Osteocyte (in vitro differentiated cells): Measurements from ENCODE around the gene CNN2. TPM values are rescaled to one million over a fixed set of nuclear protein-coding genes. Genes with fewer than 3 reads are reported as not detected.

ENCODE experiments used
- DNase-seq: peaks from one replicate; pipeline ENCODE4 v3.0.0; 2021; ENCODE audit warnings: mixed read lengths; ENCODE audit not compliant: unreplicated experiment; ENCODE audit errors: extremely low spot score
- H3K27ac Mint-ChIP-seq: one replicate; pipeline ENCODE4 v1.8.0; 2021; ENCODE audit warnings: mild to moderate bottlenecking, mixed read lengths; ENCODE audit not compliant: unreplicated experiment
- H3K27me3 Mint-ChIP-seq: one replicate; pipeline ENCODE4 v1.8.0; 2021; ENCODE audit warnings: mixed read lengths; ENCODE audit not compliant: unreplicated experiment
- H3K36me3 Mint-ChIP-seq: one replicate; pipeline ENCODE4 v1.8.0; 2021; ENCODE audit warnings: mixed read lengths; ENCODE audit not compliant: unreplicated experiment
- H3K4me1 Mint-ChIP-seq: one replicate; pipeline ENCODE4 v1.8.0; 2021; ENCODE audit warnings: mixed read lengths; ENCODE audit not compliant: unreplicated experiment
- H3K4me3 Mint-ChIP-seq: one replicate; pipeline ENCODE4 v1.8.0; 2021; ENCODE audit warnings: mild to moderate bottlenecking, moderate library complexity, mixed read lengths; ENCODE audit not compliant: unreplicated experiment
- H3K9me3 Mint-ChIP-seq: one replicate; pipeline ENCODE4 v1.8.0; 2021; ENCODE audit warnings: mixed read lengths; ENCODE audit not compliant: unreplicated experiment
- total RNA-seq: library from RNA; stranded (reverse); gene quantifications from 2 replicates; pipeline ENCODE4 v1.2.1, GENCODE V29; 2021
- TF ChIP-seq, protein P1 (sequence below): fragments of 200-600 bp; sonication (generic); IDR thresholded peaks from 2 replicates; pipeline ENCODE4 v1.5.0; 2021; ENCODE audit warnings: antibody characterized with exemption, mild to moderate bottlenecking, moderate library complexity

Gene CNN2
- total RNA-seq, 1 donor from 2014 or later = 327 TPM

DNA sequence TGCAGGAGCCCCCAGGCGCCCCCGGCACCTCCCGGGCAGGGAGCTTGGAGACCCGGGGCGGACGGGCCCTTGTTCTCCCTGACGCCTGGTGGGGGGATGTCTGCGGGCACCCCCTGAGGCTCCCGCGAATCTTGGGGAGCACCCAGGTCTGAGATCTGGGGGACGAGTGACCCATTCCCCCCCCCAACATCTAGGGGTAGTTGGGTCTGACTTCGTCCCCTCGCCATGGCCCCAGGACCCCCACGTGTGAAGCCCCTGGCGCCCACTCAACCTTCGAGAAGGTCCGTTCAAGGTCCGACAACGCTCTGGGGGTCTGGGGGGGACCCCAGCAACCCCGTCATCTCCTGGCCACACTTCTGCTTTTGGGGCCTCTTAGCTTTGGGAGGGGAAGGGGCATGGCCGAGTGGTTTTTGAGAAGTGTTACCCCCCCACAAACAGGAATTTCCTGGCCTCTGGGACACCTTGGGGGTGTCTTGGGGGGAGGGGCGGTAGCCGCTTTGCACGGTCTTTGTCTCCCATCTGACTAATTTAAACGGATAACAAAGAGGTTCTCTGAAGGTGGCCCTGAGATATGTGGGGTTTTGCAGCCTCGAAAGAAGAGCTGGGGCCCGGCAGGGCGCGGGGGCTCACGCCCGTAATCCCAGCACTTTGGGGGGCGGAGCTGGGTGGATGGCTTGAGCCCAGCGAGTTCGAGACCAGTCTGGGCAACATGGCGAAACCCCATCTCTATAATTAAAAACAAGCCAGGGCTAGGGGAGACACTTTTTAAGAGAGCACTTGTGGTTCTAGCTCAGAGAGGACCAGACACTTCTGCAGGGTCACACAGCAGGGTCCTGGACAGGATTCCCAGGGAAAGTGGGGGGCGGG, 608 bp downstream of the CNN2 start:
- no peak for DNase-seq
- TF ChIP-seq, protein P1, sequence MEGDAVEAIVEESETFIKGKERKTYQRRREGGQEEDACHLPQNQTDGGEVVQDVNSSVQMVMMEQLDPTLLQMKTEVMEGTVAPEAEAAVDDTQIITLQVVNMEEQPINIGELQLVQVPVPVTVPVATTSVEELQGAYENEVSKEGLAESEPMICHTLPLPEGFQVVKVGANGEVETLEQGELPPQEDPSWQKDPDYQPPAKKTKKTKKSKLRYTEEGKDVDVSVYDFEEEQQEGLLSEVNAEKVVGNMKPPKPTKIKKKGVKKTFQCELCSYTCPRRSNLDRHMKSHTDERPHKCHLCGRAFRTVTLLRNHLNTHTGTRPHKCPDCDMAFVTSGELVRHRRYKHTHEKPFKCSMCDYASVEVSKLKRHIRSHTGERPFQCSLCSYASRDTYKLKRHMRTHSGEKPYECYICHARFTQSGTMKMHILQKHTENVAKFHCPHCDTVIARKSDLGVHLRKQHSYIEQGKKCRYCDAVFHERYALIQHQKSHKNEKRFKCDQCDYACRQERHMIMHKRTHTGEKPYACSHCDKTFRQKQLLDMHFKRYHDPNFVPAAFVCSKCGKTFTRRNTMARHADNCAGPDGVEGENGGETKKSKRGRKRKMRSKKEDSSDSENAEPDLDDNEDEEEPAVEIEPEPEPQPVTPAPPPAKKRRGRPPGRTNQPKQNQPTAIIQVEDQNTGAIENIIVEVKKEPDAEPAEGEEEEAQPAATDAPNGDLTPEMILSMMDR = no peak
- Mint-ChIP-seq H3K27ac (peak overlapping the region; percentile 91), H3K27me3 (no peaks in the 10 kb centered on the region), H3K4me3 (peak overlapping the region; percentile 90), H3K9me3 (no peaks in the 10 kb centered on the region), H3K4me1 (peaks cover 23% of the 10 kb centered on the region), H3K36me3 (peaks cover 14% of the 10 kb centered on the region)

DNA sequence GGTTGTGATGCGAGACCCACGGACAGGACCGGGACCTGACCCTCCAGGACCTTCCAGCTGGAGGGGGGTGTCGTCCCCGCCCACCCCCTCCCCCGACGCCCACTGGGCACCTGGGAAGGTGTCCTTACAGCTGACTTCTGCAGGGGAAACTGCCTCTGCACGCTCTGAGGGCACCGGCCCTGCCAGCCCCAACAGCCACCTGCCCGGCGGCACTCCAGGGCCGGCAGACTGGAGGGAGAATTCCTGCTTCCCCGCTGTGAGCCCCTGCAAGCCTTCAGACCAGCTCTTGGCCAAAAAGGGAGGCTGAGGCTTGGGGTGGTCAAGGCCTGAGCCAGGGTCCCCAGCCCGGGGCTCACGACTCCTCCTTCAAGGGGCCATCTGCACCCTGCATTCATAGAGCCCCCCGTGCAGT, 1.2 kb downstream of the CNN2 start:
- no peaks in the 10 kb centered on the region for H3K9me3 Mint-ChIP-seq
- DNase-seq = no peak
- peaks cover 19% of the 10 kb centered on the region for H3K36me3 Mint-ChIP-seq
- no peaks in the 10 kb centered on the region for H3K27me3 Mint-ChIP-seq
- H3K4me1 Mint-ChIP-seq = peaks cover 23% of the 10 kb centered on the region
- TF ChIP-seq, protein P1 = no peak
- H3K27ac Mint-ChIP-seq = peak overlapping the region; percentile 85
- peak overlapping the region; percentile 90 for H3K4me3 Mint-ChIP-seq

DNA sequence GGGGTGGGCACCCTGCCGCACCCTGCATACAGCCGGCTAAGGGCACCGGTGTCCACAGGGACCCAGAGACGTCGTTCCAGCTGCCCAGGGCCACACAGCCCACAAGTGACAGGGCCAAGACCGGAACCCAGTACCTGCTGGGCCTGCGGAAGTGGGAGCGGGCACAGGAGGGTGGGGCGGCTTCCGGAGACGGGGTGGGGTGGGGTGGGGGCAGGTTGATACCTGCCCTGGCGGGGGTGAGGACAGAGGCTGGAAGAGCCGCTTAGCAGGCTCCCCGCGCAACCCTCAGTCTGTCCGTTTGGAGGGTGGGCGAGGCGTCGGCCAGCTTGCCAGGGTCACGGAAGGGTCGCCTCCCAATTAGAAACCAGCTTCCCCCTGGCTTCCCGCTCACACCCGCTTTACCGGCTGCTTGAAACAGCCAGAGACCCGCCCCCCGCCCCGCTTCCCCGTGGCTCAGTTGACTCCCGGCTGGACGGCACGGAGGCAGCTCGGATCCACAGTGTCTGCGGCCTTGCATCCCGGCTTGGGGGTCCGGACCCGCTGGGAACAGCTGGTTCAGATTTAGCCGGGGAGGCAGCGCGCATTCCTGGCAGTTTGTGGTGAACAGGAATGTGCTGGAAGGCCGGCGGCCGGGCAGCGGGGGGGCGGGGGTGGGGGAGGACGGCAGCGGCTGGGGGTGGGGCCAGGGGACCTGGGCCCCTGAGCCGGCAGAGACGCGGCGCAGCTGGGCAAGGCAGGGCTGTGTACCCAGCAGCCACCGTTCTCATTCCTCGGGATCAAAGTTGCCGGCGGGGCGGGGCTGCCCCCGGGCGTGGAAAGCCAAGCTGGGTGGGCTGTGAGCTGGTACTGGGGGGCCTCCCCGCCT, 1.9 kb downstream of the CNN2 start:
- peak; percentile 99 for DNase-seq
- no peaks in the 10 kb centered on the region for H3K27me3 Mint-ChIP-seq
- peaks cover 23% of the 10 kb centered on the region for H3K4me1 Mint-ChIP-seq
- peak overlapping the region; percentile 85 for H3K27ac Mint-ChIP-seq
- TF ChIP-seq, protein P1 = no peak
- H3K36me3 Mint-ChIP-seq = peaks cover 20% of the 10 kb centered on the region
- H3K4me3 Mint-ChIP-seq = peak overlapping the region; percentile 90
- no peaks in the 10 kb centered on the region for H3K9me3 Mint-ChIP-seq

DNA sequence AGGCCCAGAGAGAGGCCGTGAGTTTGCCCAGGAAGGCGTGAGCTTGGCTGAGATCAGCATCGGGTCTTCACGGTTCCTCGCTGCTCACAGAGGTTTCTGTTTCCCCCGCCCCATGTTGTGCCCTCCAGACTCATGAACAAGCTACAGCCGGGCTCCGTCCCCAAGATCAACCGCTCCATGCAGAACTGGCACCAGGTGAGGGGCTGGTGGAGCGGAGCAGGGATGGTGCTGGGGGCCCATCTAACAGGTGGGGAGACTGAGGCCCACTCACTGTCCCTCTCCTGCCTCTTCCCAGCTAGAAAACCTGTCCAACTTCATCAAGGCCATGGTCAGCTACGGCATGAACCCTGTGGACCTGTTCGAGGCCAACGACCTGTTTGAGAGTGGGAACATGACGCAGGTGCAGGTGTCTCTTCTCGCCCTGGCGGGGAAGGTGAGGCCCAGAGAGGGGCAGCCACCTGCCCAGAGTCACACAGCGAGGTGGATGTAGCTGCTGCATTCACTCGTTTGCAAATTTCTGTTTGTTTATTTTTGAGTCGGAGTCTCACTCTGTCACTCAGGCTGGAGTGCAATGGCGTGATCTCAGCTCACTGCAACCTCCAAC, 6.0 kb downstream of the CNN2 start:
- H3K4me3 Mint-ChIP-seq = no peak overlapping the region
- H3K36me3 Mint-ChIP-seq = peaks cover 30% of the 10 kb centered on the region
- TF ChIP-seq, protein P1 = no peak
- no peaks in the 10 kb centered on the region for H3K27me3 Mint-ChIP-seq
- peaks cover 28% of the 10 kb centered on the region for H3K4me1 Mint-ChIP-seq
- no peak overlapping the region for H3K27ac Mint-ChIP-seq
- no peaks in the 10 kb centered on the region for H3K9me3 Mint-ChIP-seq
- DNase-seq = no peak
